IPS-NIHi11 (cell line): ENCODE results near the gene FASTK.

Source experiments
- DNase-seq: peaks from one replicate; pipeline ENCODE4 v3.0.0; 2012; ENCODE audit warnings: mixed read lengths, low spot score

The FASTK gene

DNA sequence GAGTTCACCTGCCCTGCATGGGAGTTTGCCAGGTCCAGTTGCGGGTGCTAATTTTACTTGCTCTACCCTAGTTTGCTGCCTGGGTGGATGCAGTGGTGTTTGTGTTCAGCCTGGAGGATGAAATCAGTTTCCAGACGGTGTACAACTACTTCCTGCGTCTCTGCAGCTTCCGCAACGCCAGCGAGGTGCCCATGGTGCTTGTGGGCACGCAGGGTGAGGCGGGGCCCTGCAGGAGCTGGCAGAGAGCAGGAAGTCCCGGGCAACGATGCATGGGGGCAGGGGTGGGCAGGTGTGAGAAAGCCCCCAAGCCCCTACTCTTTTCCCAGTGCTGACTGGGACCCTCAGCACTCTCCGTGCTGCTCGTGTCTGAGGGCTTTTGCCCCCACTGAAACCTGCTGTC is 37.0 kb upstream of the FASTK start:
- no peak for DNase-seq

DNA sequence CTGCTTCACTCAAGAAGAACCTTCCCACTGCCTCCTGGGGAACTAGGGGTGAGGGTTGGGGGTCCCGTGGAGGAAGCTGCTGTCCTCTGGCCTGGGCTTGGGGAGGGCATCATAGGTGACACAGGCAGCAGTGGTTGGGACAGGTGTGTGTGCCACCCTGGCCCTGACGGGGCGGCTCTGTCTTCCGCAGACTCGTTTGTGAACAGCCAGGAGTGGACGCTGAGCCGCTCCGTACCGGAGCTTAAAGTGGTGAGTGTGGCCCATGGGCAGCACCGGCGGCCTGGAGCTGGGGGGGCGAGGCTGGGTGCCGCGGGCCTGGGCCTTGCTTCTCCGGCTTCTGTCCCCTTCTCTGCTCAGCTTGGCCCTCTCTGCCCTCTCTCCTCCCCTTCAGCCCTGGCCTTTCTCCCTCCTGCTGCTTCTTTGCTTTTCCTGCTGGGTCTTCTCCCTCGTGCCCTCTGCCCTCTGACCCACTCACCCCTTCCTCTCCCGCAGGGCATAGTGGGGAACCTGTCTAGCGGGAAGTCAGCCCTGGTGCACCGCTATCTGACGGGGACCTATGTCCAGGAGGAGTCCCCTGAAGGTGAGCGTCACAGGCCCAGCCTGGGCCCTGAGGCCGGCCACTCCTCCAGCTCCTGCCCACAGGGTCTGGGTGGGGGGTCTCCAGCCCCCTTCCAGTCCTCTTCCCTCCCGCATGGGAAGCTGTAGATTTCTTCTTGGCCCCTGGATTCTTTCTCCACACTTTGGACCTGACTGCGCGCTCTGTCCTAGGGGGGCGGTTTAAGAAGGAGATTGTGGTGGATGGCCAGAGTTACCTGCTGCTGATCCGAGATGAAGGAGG is 36.2 kb upstream of the FASTK start:
- DNase-seq: no peak

DNA sequence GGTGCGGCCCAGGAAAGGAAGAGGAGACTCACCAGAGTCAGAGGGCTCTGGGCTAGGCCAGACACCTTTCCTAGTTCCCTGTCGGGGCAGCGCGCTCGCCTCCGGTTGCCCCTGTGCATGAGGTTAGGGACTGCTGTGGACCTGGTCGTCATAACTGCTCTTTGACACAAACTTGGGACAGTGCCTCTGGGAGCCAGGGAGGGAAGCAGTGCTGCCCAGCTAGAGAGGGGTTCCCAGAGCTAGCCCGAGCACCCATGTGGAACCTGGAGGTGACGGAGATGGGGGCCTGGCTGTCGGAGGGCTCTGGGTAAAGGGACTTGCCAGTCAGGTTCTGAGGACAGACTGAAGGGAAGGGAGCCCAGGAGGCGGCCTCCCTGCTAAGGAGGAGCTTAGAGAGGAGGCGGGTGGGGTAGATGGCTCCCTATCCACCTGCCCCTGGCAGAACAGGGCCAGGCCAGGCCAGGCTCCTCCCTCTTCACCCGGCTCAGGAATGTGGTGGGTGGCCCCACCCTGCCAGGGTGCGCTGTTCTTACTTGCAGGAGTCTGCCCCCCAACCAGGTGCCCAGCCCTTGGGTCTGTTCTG is 35.3 kb upstream of the FASTK start:
- peak; percentile 72 for DNase-seq

DNA sequence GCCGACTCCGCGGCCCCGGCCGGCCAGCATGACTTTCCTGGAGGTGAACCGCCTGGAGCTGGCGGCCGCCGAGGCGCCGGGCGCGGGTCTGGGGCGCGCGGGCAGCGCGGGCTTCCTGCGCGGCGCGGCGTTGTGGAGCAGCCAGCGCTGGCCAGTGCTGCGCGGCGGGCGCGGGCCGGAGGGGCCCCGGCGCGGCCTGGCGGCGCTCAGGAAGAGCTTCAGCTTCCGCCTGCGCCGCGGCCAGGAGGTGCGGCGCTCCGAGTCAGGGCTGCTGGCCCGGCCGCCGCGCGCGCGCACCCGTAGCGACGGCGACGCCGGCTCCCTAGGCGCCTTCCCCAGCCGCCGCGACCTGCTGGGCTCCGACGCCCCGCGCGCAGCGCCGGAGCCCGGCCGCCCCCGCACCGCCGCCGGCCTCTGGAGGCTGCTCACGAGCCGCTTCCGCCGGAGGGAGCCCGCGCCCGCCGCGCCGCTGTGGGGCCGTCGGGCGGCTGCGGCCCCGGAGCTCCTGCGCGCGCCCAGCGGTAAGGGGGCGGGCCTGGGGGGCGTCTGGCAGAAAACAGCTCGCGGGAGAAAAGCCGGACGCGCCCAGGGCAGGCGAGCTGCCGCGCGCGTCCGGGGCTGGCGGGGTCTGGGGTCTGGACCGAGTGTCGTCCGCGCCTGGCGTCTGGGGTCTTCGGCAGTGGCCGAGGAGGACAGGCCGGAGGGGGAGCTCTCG is 34.7 kb upstream of the FASTK start:
- peak; percentile 75 for DNase-seq

- DNase-seq: peak; percentile 82
These were observed 33.8 kb upstream of the FASTK start for GRCh38 chr7:151114151-151115090.

- peak; percentile 67 for DNase-seq
These were observed 32.9 kb upstream of the FASTK start for GRCh38 chr7:151113344-151114150.

DNA sequence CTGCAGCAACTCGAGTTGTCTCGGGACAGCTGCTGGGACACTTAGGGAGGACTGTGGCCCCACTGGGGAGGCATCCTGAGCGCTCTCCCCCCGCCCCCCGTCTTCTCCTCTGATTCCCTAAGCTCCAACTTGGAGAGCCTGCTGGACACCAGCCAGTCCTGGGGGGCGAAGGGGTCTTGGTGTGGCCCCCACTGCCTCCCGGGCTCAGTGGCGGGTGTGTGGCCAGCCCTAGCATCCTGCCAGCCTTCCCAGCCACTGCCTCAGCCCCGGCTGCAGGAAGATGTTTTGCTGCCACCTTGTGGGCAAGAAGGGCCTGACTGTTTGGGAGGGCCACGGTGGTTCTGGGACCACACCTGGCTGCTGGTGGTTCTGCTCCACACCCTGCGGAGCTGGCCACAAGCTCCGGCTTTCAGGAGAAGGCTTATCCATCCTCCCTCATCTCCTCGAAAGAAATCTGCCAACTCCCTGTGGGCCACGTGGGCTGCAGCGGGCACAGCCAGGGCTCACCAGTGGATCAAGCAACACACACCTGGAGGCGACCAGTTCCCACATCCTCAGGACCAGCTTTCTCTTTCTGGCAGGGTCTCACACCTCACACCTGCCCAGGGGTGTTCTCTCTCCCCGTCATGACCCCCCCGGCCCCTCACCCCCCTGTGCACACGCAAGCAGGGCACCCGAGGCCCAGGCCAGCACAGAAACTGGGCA is 30.5 kb upstream of the FASTK start:
- peak; percentile 87 for DNase-seq

DNA sequence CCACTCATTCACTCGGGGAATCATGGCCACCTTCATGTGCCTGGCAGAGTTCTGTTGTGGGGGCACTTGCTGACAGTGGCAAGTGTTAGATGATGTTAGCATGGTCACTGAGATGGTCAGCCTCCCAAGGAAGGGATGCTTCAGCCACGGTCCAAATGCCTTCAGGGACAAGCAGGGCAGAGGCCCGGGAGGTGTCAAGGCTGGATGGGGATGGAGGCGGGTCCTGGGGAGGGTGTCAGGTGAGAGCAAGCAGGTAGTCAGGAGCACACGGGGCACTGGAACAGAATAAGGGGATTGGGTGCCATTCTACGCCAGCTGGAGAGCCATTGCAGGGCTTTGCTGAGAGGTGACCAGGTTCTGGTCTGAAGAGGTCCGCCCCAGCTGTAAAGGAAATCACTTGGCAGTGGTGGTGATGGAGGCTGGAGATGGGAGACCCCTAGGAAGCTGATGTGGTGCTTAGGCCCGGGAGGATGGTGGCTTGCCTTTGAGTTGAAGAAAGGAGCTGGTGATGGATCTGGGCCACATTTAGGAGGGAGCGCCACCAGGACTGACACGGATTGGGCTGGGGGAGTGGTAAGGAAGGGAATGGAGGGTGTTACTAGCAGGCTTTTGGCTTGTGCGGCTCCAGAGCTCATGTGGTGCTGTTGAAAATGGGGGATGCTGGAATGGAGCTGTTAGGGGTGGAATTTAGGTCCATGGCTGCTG is 29.8 kb upstream of the FASTK start:
- DNase-seq: no peak

- no peak for DNase-seq
These were observed 28.8 kb upstream of the FASTK start for GRCh38 chr7:151109094-151110048.

DNA sequence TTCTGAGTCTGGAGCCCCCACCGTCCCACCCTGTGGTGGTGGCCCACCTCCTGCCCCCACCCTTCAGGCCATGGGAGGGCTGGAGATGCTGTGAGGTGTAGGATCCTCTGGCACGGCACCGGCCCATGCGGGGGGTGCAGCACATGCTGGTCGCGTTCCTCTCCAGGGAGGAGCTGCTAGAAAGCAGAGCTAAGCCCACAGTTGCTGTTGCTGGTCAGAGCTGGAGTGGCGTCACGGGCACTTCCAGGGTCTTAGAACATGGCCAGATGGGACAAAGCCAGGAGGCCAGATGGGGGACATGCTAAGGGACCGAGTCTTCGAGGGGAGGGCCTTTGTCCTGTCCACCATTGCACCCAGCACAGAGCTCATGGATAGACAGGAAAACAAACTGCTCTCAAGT is 27.3 kb upstream of the FASTK start:
- DNase-seq: no peak

DNA sequence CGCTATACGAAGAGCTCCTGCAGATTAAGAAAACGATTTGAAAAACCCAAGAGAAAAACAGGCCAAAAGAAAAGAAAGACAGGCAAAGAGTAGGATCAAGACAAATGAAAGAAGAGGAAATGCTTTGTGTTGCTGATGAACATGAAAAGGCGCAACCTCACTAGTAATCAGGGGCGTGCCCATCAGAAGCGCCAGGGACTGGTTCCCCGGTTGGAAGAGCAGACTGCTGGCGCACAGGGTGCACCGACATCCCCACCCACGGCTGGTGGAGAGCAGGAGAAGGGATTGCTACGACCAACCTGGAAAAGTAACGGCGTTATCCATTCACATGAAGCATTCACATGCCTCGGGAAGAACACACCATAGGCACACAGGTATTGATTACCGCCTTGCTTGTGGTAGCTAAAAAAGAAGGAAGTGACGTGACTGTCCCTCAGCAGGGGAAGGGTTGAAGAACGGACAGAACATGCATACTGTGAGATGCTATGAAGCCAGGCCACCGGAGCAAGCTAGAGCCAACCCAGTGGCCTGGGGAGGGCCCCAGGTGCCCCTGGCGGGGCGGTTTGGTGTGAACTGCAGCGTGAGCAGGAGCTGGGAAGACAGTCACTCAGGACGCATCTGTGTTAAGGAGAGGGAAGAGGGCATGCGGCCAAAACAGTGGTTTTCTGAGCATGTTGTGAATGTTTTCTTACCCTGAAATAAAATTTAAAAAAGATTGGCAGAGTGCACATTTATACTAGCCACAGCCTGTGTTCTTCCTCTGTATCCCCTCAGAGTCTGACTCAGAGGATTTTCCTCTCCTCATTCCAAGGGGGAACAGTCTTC is 24.0 kb upstream of the FASTK start:
- DNase-seq: peak; percentile 52

GRCh38 chr7:151103973-151104372 is 23.4 kb upstream of the FASTK start:
- DNase-seq: no peak

- DNase-seq: no peak
These were observed 22.4 kb upstream of the FASTK start for GRCh38 chr7:151102991-151103390.

- DNase-seq: no peak
These were observed 21.2 kb upstream of the FASTK start for GRCh38 chr7:151101621-151102396.

- DNase-seq: no peak
These were observed 20.3 kb upstream of the FASTK start for GRCh38 chr7:151100921-151101320.

DNA sequence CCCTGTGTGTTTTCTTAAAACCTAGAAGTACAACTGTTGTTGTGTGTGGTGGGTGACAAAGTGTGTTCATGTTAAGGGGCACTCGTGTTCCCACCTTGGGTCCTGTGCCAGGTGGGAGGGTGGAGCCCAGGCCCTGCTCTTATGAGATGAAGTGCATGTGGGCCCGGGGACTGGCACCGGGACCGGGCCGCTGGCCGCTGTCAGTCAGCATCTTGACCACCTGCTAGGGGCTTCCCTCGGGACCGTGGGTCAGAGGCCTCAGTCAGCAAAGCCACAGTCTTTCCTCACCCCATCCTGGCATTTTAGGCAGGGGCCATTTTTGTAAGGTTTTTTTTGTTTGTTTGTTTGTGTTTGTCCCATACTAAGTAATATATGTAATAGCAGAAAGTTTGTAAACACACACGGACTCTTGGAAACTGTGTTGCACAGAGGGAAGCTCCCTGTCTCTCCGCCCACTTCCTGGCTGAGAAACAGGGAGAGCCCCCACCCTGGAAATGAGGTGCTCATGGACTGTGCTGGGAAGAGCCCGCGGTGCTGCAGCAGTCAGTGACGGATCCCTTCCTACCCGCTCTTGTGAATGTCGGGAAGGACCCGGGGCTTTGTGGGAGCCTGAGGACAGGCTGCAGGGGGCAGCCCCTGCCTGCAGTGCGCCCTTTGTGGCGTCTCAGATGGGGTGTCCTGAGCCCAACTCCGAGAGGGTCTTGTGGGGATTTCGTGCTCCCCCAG is 19.0 kb upstream of the FASTK start:
- DNase-seq: no peak
